Panc1 (cell line): ENCODE measurements around the gene LYRM4. TPM values are rescaled to one million over a fixed set of nuclear protein-coding genes. Genes with fewer than 3 reads are reported as not detected.

ENCODE experiments used
- ATAC-seq: fragments of 200-7000 bp; cut with Tn5 transposase; 2 replicates; pipeline ENCODE4 v1.9.1; 2020; ENCODE audit warnings: mild to moderate bottlenecking, moderate library complexity
- BruUV-seq: library from RNA; stranded (reverse); fragments of 400-500 nt; replicated peaks from 2 replicates; lab custom pipeline; 2021; lab: Mats Ljungman, UMichigan
- CTCF ChIA-PET: fragments of 300-600 bp; sonication (Branson Sonifier 250); formaldehyde crosslinking; loops from one replicate; lab custom pipeline; 2022; ENCODE audit warnings: antibody characterized with exemption; lab: Charles Lee
- POLR2A ChIA-PET: fragments of 300-600 bp; sonication (Branson Sonifier 250); formaldehyde crosslinking; loops from one replicate; lab custom pipeline; 2022; ENCODE audit warnings: antibody characterized with exemption; lab: Charles Lee
- DNase-seq: peaks from one replicate; pipeline ENCODE4 v3.0.0-alpha.2; 2010; ENCODE audit warnings: low read depth, low spot score
- H3K27ac ChIP-seq: 2 replicates; pipeline ENCODE4 v1.5.1; 2011; ENCODE audit warnings: mild to moderate bottlenecking, low read length, inconsistent platforms
- H3K27me3 ChIP-seq: fragments of 200-500 bp; sonication (Bioruptor generic); 2 replicates; pipeline ENCODE4 v1.6.0; 2014; ENCODE audit warnings: low read length, inconsistent platforms; ENCODE audit not compliant: control insufficient read depth, insufficient read depth
- H3K36me3 ChIP-seq: fragments of 200-500 bp; sonication (Bioruptor generic); 2 replicates; pipeline ENCODE4 v1.5.1; 2014; ENCODE audit warnings: inconsistent platforms, mild to moderate bottlenecking, low read length, moderate library complexity; ENCODE audit not compliant: control insufficient read depth, insufficient read depth
- H3K4me1 ChIP-seq: 2 replicates; pipeline ENCODE4 v1.5.1; 2011; ENCODE audit warnings: inconsistent platforms, mild to moderate bottlenecking, low read length, moderate library complexity; ENCODE audit not compliant: control insufficient read depth, insufficient read depth
- H3K4me3 ChIP-seq, 2 experiments: 2 replicates each; pipeline ENCODE4 v1.5.1; 2011 to 2012; ENCODE audit warnings: low read depth in 2 of 2, low read length in 2 of 2, mild to moderate bottlenecking in 2 of 2, inconsistent platforms in 1 of 2, moderate library complexity in 1 of 2
- H3K9me3 ChIP-seq: fragments of 200-500 bp; sonication (Bioruptor generic); 2 replicates; pipeline ENCODE4 v1.5.1; 2014; ENCODE audit warnings: low read depth, mild to moderate bottlenecking, inconsistent platforms, low read length, moderate library complexity; ENCODE audit not compliant: control insufficient read depth, insufficient read depth
- POLR2AphosphoS5 ChIP-seq: IDR thresholded peaks from 2 replicates; pipeline ENCODE4 v1.6.1; 2012; ENCODE audit warnings: mild to moderate bottlenecking, low read depth, low read length, moderate library complexity
- SIN3A ChIP-seq: IDR thresholded peaks from 2 replicates; pipeline ENCODE4 v1.6.1; 2012; ENCODE audit warnings: low read depth, mild to moderate bottlenecking, low read length, moderate library complexity, borderline replicate concordance; ENCODE audit not compliant: insufficient read depth
- TCF7L2 ChIP-seq: IDR thresholded peaks from 2 replicates; pipeline ENCODE4 v1.6.1; 2011; ENCODE audit warnings: mild to moderate bottlenecking, low read depth, low read length, inconsistent platforms
- in situ Hi-C: cut with HindIII; loops from 2 replicates; pipeline ENCODE4 v1.10.0; 2016; ENCODE audit warnings: low sequenced_read_pairs, low pct_unique_long_range_greater_than_20kb
- intact Hi-C: fragments of 100-400 bp; cut with micrococcal nuclease; formaldehyde crosslinking; loops from one replicate; pipeline ENCODE4 v1.10.0; 2022; ENCODE audit not compliant: unreplicated experiment
- total RNA-seq: library from RNA; stranded (reverse); gene quantifications from one replicate; pipeline ENCODE4 v1.2.1, GENCODE V29; 2021; ENCODE audit not compliant: unreplicated experiment
- TF ChIP-seq, protein P1 (sequence below): fragments of 450-650 bp; IDR thresholded peaks from 2 replicates; pipeline ENCODE4 v1.5.1; 2017; ENCODE audit warnings: mild to moderate bottlenecking
- TF ChIP-seq, protein P2 (sequence below), 2 experiments: IDR thresholded peaks; 2 replicates each; pipeline ENCODE4 v1.6.1; 2011 to 2012; ENCODE audit warnings: low read depth in 2 of 2, control low read depth in 1 of 2, low read length in 1 of 2, mild to moderate bottlenecking in 1 of 2, moderate library complexity in 1 of 2; ENCODE audit not compliant: insufficient read depth in 1 of 2

LYRM4 gene
- total RNA-seq, 1 experiment from 2014 or later = 27.4 TPM

DNA sequence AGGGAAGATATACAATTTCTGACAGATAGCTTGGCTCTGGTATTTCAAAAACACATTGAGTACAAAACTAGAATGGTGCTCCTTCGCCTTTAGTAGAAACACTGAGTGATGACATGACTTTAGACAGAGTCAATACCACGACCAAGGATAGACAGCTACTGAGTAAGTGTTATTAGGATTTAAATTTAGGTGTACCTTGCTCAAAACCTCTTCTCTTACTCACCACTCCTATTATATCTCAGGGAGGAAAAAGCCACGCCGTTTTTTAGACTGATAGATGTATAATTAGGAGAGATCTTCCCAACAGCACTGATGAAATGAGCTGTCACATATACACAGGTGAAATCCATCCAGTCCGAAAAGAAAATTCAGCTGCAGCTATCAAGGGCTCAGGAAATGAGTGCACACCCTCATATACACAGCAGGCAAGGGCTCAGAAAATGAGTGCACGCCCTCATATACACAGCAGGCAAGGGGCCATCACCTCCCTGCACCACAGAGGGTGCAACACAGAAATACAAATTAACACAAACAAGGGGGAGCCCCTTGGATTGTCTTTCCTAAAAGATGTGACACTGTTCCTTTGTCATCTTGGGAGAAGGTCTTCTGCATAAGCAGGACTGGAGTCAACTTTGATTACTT is 53.7 kb downstream of the LYRM4 start:
- POLR2A ChIA-PET = no interaction called here
- no peak overlapping the region for H3K27ac ChIP-seq
- in situ Hi-C loops = no loop called here
- H3K4me3 ChIP-seq = no peak overlapping the region
- no peaks in the 10 kb centered on the region; the same call in 1 of the 2 replicates for H3K36me3 ChIP-seq
- H3K4me1 ChIP-seq = no peaks in the 10 kb centered on the region
- BruUV-seq = no TSS peak
- ATAC-seq (no peak), DNase-seq (no peak)
- TF ChIP-seq, protein P1, sequence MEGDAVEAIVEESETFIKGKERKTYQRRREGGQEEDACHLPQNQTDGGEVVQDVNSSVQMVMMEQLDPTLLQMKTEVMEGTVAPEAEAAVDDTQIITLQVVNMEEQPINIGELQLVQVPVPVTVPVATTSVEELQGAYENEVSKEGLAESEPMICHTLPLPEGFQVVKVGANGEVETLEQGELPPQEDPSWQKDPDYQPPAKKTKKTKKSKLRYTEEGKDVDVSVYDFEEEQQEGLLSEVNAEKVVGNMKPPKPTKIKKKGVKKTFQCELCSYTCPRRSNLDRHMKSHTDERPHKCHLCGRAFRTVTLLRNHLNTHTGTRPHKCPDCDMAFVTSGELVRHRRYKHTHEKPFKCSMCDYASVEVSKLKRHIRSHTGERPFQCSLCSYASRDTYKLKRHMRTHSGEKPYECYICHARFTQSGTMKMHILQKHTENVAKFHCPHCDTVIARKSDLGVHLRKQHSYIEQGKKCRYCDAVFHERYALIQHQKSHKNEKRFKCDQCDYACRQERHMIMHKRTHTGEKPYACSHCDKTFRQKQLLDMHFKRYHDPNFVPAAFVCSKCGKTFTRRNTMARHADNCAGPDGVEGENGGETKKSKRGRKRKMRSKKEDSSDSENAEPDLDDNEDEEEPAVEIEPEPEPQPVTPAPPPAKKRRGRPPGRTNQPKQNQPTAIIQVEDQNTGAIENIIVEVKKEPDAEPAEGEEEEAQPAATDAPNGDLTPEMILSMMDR = no peak
- TF ChIP-seq TCF7L2 = no peak
- TF ChIP-seq POLR2AphosphoS5 = no peak
- no peaks in the 10 kb centered on the region for H3K9me3 ChIP-seq
- CTCF ChIA-PET = interaction anchor here (0.5 kb wide), 1 partner anchor 87 kb away, joined by 7 read pairs; no protein-coding TSS in a partner anchor
- intact Hi-C loops = no loop called here
- no peaks in the 10 kb centered on the region for H3K27me3 ChIP-seq

DNA sequence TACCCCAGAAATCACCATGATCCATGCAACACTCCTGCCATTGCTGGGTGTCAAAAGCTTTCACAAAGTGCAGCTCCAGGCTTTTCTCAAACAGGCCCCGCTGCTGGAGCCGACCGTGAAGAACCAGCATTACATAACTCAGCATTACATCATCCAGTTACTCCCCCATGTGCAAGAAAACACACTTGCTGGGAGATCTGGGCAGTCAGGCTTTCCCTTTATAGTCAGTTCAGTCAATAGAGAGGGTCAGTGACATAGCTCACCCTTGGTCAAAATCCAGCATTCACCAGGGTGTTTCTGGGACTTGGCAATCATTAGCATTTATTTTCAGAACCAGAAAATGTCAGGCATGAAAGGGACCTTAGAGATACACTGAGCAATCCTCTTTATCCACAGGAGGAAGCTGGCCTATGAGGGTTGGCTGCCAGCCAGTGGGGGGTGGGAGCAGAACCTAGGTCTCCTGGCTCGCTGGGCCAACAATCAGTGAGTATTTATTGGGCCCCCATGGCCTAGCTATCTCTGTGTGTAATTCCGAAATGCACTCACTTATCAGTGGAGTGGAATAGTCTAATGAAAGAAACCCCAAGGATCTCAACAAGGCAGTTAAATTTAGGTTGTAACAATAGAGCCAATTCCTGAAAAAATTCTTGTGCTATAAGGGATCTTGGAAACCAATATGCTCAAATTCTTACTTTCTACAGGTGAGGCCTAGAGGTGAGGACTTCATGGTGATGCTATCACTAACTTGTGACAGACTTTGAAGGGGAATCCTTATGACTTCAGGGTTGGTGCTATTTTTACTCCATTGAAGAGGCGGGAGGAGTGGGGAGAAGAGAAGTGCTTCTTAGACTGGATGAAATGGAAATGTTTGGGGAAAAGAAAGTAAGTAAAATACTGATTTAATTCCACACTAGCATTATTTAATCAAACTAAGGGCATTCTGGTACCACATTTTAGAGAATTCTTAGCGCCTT is 54.6 kb downstream of the LYRM4 start:
- TF ChIP-seq SIN3A (no peak), TCF7L2 (no peak), POLR2AphosphoS5 (no peak)
- TF ChIP-seq, protein P2, sequence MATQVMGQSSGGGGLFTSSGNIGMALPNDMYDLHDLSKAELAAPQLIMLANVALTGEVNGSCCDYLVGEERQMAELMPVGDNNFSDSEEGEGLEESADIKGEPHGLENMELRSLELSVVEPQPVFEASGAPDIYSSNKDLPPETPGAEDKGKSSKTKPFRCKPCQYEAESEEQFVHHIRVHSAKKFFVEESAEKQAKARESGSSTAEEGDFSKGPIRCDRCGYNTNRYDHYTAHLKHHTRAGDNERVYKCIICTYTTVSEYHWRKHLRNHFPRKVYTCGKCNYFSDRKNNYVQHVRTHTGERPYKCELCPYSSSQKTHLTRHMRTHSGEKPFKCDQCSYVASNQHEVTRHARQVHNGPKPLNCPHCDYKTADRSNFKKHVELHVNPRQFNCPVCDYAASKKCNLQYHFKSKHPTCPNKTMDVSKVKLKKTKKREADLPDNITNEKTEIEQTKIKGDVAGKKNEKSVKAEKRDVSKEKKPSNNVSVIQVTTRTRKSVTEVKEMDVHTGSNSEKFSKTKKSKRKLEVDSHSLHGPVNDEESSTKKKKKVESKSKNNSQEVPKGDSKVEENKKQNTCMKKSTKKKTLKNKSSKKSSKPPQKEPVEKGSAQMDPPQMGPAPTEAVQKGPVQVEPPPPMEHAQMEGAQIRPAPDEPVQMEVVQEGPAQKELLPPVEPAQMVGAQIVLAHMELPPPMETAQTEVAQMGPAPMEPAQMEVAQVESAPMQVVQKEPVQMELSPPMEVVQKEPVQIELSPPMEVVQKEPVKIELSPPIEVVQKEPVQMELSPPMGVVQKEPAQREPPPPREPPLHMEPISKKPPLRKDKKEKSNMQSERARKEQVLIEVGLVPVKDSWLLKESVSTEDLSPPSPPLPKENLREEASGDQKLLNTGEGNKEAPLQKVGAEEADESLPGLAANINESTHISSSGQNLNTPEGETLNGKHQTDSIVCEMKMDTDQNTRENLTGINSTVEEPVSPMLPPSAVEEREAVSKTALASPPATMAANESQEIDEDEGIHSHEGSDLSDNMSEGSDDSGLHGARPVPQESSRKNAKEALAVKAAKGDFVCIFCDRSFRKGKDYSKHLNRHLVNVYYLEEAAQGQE (IDR thresholded peaks at IDR 0.05; ENCODE audit: insufficient read depth in 1 of 2, low read depth in 2 of 2, low read length in 1 of 2) = no peak
- TF ChIP-seq, protein P1 = no peak
- Histone ChIP-seq H3K36me3 (no peaks in the 10 kb centered on the region; the same call in 1 of the 2 replicates), H3K27ac (no peak overlapping the region), H3K4me3 (no peak overlapping the region), H3K9me3 (no peaks in the 10 kb centered on the region), H3K4me1 (no peaks in the 10 kb centered on the region), H3K27me3 (no peaks in the 10 kb centered on the region)
- ATAC-seq (no peak), DNase-seq (no peak)
- ChIA-PET CTCF (no interaction called here), POLR2A (no interaction called here)
- intact Hi-C loops = no loop called here
- no TSS peak for BruUV-seq
- in situ Hi-C loops = no loop called here
